K562 (cell line): ENCODE measurements around the gene TECPR2. TPM values are rescaled to one million over a fixed set of nuclear protein-coding genes. Genes with fewer than 3 reads are reported as not detected.
A peak's percentile ranks its signal among the peaks of the same experiment; 100 is the strongest.

ENCODE experiments used
- ETV5 ChIP-seq: sonication (generic); formaldehyde crosslinking; IDR thresholded peaks from 2 replicates; pipeline ENCODE4 v1.4.0; 2020; ENCODE audit warnings: low read depth, mild to moderate bottlenecking, missing genetic modification reagents
- HDAC1 ChIP-seq, 2 experiments: fragments of 450-650 bp; IDR thresholded peaks; 2 replicates each; pipeline ENCODE4 v1.6.1; 2016 to 2017; ENCODE audit warnings: inconsistent platforms in 1 of 2, mild to moderate bottlenecking in 1 of 2, moderate library complexity in 1 of 2
- NCOA4 ChIP-seq: fragments of 450-650 bp; IDR thresholded peaks from 2 replicates; pipeline ENCODE4 v1.6.1; 2018; ENCODE audit warnings: mild to moderate bottlenecking; ENCODE audit not compliant: partially characterized antibody
- RBFOX2 ChIP-seq: fragments of 200-400 bp; formaldehyde crosslinking; IDR thresholded peaks from 2 replicates; pipeline ENCODE4 v1.6.1; 2017; ENCODE audit warnings: low read depth, mild to moderate bottlenecking, low read length, moderate library complexity
- ZBTB12 ChIP-seq: fragments of 250-450 bp; sonication (Bioruptor Pico); IDR thresholded peaks from 2 replicates; pipeline ENCODE4 v1.4.0; 2020
- polyA plus RNA-seq, 8 experiments: library from polyadenylated mRNA; depleted of rRNA in 4 of 8; stranded (reverse) in 5 of 8; unstranded in 3 of 8; fragments of >200 nt; fragmentation: Nextera tagmentation in 2 of 8; fragmentation: Illumina TruSeq in 1 of 8; extraction: Ambion mirVana in 2 of 8; extraction: Trizol in 1 of 8; gene quantifications; 2 replicates each; pipeline versions ENCODE4 v1.2.1 to v1.2.3, GENCODE V29; 2011 to 2014; ENCODE audit warnings: inconsistent platforms in 1 of 8, missing spikeins in 1 of 8
- total RNA-seq, 7 experiments: library from RNA; depleted of rRNA in 6 of 7; stranded (reverse); fragments of >200 nt in 6 of 7; fragmentation: Illumina TruSeq in 2 of 7; extraction: Trizol in 2 of 7; gene quantifications; 2 replicates each; pipeline versions ENCODE4 v1.2.1 to v1.2.3, GENCODE V29; 2011 to 2021; ENCODE audit warnings: low replicate concordance in 1 of 7
- TF ChIP-seq, protein P1 (sequence below), 3 experiments: IDR thresholded peaks in 2 of 3; conservative IDR thresholded peaks in 1 of 3; 2 replicates each; pipeline ENCODE4 v1.5.1; 2011 to 2012; ENCODE audit warnings: low read length in 3 of 3, mild to moderate bottlenecking in 3 of 3, control low read depth in 2 of 3, improper control_type of control experiment in 1 of 3, inconsistent platforms in 1 of 3, low read depth in 1 of 3, mixed read lengths in 1 of 3, moderate library complexity in 1 of 3; ENCODE audit not compliant: insufficient read depth in 2 of 3
- TF ChIP-seq, protein P2 (sequence below): fragments of 450-650 bp; IDR thresholded peaks from 2 replicates; pipeline ENCODE4 v1.6.1; 2016; ENCODE audit warnings: antibody characterized with exemption

TECPR2 gene
- total and polyA plus RNA-seq, 9 of the 15 experiments (the other 6 are each of a cell fraction or from before 2014, with no cell fraction given): 0.04 to 3.0 (median 0.83) TPM

DNA sequence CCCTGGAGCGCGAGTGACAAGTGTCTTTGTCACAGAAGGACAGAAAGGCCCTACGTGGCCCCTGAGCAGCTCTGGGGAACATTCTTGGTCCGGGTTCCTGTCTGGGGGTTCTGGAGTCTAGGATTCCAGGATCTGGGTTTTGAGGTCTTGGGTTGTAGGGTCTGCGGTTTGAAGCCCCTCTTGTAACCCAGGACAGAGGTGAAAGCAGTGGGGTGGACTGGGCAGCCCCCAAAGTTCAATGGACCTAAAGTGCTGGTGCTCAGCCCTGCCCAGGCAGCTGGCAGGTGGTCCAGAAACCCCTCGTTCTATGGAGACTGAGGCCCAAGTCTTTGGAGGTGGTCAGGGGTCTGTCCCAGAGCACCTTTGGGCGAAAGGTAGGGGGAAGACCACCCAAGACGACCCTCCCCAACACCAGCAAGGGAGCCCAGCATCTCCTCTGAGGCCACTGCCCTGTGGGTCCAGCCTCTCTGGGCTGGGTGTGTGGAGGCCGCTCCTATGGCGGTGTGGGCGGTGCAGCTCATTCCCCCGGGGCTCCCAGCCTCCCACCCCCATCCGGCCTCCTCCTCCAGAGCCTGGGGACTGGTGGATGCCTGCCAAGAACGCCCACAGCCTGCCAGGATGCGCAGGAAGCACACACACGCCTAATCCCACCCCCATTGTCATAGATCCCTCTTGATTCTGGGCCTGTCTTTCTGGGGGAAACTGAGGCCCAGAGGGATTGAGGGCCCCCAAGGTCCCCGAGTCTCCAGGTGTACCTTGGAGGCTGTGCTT lies 177.0 kb downstream of the TECPR2 start (continued):
- TF ChIP-seq NCOA4: no peak
- peak; percentile 3; the same call in 1 of the 2 replicates for TF ChIP-seq RBFOX2
- no peak for TF ChIP-seq ZBTB12
- TF ChIP-seq HDAC1 (IDR thresholded peaks at IDR 0.05): no peak
- no peak for TF ChIP-seq ETV5 (CRISPR knock-in tag)
- TF ChIP-seq, protein P1, sequence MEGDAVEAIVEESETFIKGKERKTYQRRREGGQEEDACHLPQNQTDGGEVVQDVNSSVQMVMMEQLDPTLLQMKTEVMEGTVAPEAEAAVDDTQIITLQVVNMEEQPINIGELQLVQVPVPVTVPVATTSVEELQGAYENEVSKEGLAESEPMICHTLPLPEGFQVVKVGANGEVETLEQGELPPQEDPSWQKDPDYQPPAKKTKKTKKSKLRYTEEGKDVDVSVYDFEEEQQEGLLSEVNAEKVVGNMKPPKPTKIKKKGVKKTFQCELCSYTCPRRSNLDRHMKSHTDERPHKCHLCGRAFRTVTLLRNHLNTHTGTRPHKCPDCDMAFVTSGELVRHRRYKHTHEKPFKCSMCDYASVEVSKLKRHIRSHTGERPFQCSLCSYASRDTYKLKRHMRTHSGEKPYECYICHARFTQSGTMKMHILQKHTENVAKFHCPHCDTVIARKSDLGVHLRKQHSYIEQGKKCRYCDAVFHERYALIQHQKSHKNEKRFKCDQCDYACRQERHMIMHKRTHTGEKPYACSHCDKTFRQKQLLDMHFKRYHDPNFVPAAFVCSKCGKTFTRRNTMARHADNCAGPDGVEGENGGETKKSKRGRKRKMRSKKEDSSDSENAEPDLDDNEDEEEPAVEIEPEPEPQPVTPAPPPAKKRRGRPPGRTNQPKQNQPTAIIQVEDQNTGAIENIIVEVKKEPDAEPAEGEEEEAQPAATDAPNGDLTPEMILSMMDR (IDR thresholded peaks at IDR 0.05 in 2 of 3, conservative IDR thresholded peaks at IDR 0.05 in 1 of 3; ENCODE audit: insufficient read depth in 2 of 3, low read depth in 1 of 3, low read length in 3 of 3): no peak
- TF ChIP-seq, protein P2, sequence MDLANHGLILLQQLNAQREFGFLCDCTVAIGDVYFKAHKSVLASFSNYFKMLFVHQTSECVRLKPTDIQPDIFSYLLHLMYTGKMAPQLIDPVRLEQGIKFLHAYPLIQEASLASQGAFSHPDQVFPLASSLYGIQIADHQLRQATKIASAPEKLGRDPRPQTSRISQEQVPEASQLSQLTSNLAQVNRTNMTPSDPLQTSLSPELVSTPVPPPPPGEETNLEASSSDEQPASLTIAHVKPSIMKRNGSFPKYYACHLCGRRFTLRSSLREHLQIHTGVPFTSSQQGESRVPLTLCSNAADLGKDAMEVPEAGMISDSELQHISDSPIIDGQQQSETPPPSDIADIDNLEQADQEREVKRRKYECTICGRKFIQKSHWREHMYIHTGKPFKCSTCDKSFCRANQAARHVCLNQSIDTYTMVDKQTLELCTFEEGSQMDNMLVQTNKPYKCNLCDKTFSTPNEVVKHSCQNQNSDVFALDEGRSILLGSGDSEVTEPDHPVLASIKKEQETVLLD: peak; percentile 22; the same call in 1 of the 2 replicates
